Measurements from ENCODE around the gene RETREG2. TPM values are rescaled to one million over a fixed set of nuclear protein-coding genes. Genes with fewer than 3 reads are reported as not detected.

RETREG2 gene
- total and polyA plus RNA-seq, 2 of the 4 experiments (the other 2 are of a cell fraction), result 45.2 to 51.1 TPM

DNA sequence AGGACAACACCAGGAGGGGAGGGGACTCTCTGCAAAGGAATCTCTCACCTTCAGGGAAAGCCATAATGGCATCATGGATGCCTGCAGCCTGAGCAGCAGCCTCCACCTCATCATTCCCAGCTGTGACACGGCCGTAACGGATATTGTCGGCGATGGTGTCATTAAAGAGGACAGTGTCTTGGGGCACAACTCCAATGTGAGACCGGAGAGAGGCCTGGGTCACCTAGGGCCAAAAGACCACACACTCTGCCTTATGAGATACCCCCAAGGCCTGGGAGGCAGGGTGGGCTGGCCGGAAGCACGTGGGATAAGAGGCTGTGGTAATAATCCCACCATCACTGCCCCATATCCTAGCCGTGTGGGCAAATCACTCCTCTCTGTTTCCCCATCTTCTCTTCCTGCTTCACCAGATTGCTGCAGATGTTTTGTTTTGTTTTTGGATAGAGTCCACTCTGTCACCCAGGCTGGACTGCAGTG is 32.8 kb downstream of the RETREG2 start:
- ChIA-PET CTCF (interaction anchor here (0.6 kb wide), 1 partner anchor 77 kb away, joined by 3 read pairs; no protein-coding TSS in a partner anchor), POLR2A (ENCODE audit: unreplicated experiment) (no interaction called here)
- no TSS peak for BruUV-seq (replicated peaks)
- WGBS, 2 experiments (ENCODE audit: extremely low coverage in 2 of 2, insufficient read length in 1 of 2), result 89% methylated on average over 5 of the region's 9 CpGs; no CpG with 5 or more reads in 1 of the 2 experiments
- Histone ChIP-seq H4K5ac (ENCODE audit: low read depth, low read length) (no peak overlapping the region), H2AFZ (replicated peaks; ENCODE audit: low read length, poor library complexity) (no peak overlapping the region), H3K4me3 (ENCODE audit: insufficient read depth, low read depth, low read length) (no peak overlapping the region), H4K20me1 (ENCODE audit: insufficient read depth, low read length) (peaks cover 13% of the 10 kb centered on the region), H2AK5ac (ENCODE audit: low read depth, low read length) (no peak overlapping the region), H3K4ac (ENCODE audit: low read depth, low read length) (no peak overlapping the region), H2BK5ac (ENCODE audit: low read depth, low read length, poor library complexity, severe bottlenecking) (no peak overlapping the region), H4K8ac (ENCODE audit: low read depth in 2 of 2, low read length in 2 of 2) (no peak overlapping the region), H3K9me3 (ENCODE audit: control insufficient read depth, insufficient read depth, low read length) (no peaks in the 10 kb centered on the region), H2BK15ac (ENCODE audit: low read depth, low read length) (no peak overlapping the region), H3K36me3 (ENCODE audit: control insufficient read depth, insufficient read depth, low read length) (peaks cover 55% of the 10 kb centered on the region), H3K14ac (replicated peaks; ENCODE audit: low read depth, low read length) (no peak overlapping the region), H3K23ac (ENCODE audit: low read depth, low read length) (no peak overlapping the region), H4K91ac (ENCODE audit: insufficient read depth, low read depth, low read length) (no peak overlapping the region), H3K79me1 (ENCODE audit: low read depth in 1 of 2, low read length in 2 of 2) (peaks cover 5 to 30% of the 10 kb centered on the region in 2 experiments; a peak in 3 of 4 replicates), H3K18ac (ENCODE audit: low read depth, low read length) (no peak overlapping the region), H2BK20ac (ENCODE audit: low read depth, low read length) (no peak overlapping the region), H3K9ac (ENCODE audit: low read depth, low read length) (no peak overlapping the region), H2AK9ac (replicated peaks; ENCODE audit: low read depth, low read length, poor library complexity) (no peak overlapping the region), H3K9me1 (ENCODE audit: insufficient read depth, low read length) (peaks cover 8% of the 10 kb centered on the region; the same call in 1 of the 2 replicates), H3K4me1 (ENCODE audit: control insufficient read depth, insufficient read depth, low read length) (peaks cover 16% of the 10 kb centered on the region), H3K4me2 (ENCODE audit: low read depth, low read length) (no peak overlapping the region), H2BK120ac (ENCODE audit: low read depth, low read length) (no peak overlapping the region), H3K27me3 (ENCODE audit: control insufficient read depth, insufficient read depth, low read length) (no peaks in the 10 kb centered on the region), H3K56ac (ENCODE audit: extremely low read depth, insufficient read depth, low read length) (no peak overlapping the region), H3K27ac (ENCODE audit: insufficient read depth, low read length) (no peak overlapping the region)
- in situ Hi-C loops (cut with MboI; ENCODE audit: low sequenced_read_pairs), result no loop called here
- intact Hi-C loops (cut with micrococcal nuclease), result no loop called here
- no peak for TF ChIP-seq BHLHE40 (IDR thresholded peaks at IDR 0.05; ENCODE audit: low read depth, low read length)
- TF ChIP-seq, protein P1, sequence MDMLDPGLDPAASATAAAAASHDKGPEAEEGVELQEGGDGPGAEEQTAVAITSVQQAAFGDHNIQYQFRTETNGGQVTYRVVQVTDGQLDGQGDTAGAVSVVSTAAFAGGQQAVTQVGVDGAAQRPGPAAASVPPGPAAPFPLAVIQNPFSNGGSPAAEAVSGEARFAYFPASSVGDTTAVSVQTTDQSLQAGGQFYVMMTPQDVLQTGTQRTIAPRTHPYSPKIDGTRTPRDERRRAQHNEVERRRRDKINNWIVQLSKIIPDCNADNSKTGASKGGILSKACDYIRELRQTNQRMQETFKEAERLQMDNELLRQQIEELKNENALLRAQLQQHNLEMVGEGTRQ (IDR thresholded peaks at IDR 0.05; ENCODE audit: low read depth, low read length), result no peak
- TF ChIP-seq FOS (IDR thresholded peaks at IDR 0.05; ENCODE audit: low read depth, low read length), result no peak
- no peak for TF ChIP-seq RAD21 (IDR thresholded peaks at IDR 0.05; ENCODE audit: low read length)
- TF ChIP-seq RCOR1 (IDR thresholded peaks at IDR 0.05; ENCODE audit: insufficient replicate concordance, low read length), result no peak
- no peak for TF ChIP-seq MAZ (IDR thresholded peaks at IDR 0.05; ENCODE audit: borderline replicate concordance, low read depth, low read length)
- TF ChIP-seq, protein P2, sequence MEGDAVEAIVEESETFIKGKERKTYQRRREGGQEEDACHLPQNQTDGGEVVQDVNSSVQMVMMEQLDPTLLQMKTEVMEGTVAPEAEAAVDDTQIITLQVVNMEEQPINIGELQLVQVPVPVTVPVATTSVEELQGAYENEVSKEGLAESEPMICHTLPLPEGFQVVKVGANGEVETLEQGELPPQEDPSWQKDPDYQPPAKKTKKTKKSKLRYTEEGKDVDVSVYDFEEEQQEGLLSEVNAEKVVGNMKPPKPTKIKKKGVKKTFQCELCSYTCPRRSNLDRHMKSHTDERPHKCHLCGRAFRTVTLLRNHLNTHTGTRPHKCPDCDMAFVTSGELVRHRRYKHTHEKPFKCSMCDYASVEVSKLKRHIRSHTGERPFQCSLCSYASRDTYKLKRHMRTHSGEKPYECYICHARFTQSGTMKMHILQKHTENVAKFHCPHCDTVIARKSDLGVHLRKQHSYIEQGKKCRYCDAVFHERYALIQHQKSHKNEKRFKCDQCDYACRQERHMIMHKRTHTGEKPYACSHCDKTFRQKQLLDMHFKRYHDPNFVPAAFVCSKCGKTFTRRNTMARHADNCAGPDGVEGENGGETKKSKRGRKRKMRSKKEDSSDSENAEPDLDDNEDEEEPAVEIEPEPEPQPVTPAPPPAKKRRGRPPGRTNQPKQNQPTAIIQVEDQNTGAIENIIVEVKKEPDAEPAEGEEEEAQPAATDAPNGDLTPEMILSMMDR (conservative IDR thresholded peaks at IDR 0.05; ENCODE audit: low read depth, low read length), result no peak
- TF ChIP-seq CHD1 (IDR thresholded peaks at IDR 0.05; ENCODE audit: low read depth, low read length), result no peak
- TF ChIP-seq POLR2A (IDR thresholded peaks at IDR 0.05; ENCODE audit: low read depth, low read length), result no peak
- TF ChIP-seq, protein P3, sequence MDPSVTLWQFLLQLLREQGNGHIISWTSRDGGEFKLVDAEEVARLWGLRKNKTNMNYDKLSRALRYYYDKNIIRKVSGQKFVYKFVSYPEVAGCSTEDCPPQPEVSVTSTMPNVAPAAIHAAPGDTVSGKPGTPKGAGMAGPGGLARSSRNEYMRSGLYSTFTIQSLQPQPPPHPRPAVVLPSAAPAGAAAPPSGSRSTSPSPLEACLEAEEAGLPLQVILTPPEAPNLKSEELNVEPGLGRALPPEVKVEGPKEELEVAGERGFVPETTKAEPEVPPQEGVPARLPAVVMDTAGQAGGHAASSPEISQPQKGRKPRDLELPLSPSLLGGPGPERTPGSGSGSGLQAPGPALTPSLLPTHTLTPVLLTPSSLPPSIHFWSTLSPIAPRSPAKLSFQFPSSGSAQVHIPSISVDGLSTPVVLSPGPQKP (IDR thresholded peaks at IDR 0.05; ENCODE audit: borderline replicate concordance, low read depth, low read length), result no peak
- no peak for TF ChIP-seq RFX5 (IDR thresholded peaks at IDR 0.05; ENCODE audit: low read depth, low read length)
- TF ChIP-seq MAFK (IDR thresholded peaks at IDR 0.05; ENCODE audit: low read depth, low read length), result no peak
- no peak for TF ChIP-seq NFE2L2 (IDR thresholded peaks at IDR 0.05; ENCODE audit: low read depth, low read length)
- TF ChIP-seq CEBPB (IDR thresholded peaks at IDR 0.05; ENCODE audit: low read depth, low read length), result no peak
- TF ChIP-seq SMC3 (IDR thresholded peaks at IDR 0.05; ENCODE audit: low read depth, low read length), result no peak
- TF ChIP-seq MXI1 (IDR thresholded peaks at IDR 0.05; ENCODE audit: borderline replicate concordance, low read depth, low read length), result no peak
- dilution Hi-C loops (cut with HindIII; ENCODE audit: low sequenced_read_pairs, unreplicated experiment), result no loop called here
- no peak for ATAC-seq (ENCODE audit: low read depth)
- DNase-seq, result no peak

Data from IMR-90 (cell line).